Panc1 (cell line): ENCODE results near the gene ABHD15. TPM values are rescaled to one million over a fixed set of nuclear protein-coding genes. Genes with fewer than 3 reads are reported as not detected.

Source experiments
- ATAC-seq: fragments of 200-7000 bp; cut with Tn5 transposase; 2 replicates; pipeline ENCODE4 v1.9.1; 2020; ENCODE audit warnings: mild to moderate bottlenecking, moderate library complexity
- BruUV-seq: library from RNA; stranded (reverse); fragments of 400-500 nt; replicated peaks from 2 replicates; lab custom pipeline; 2021; lab: Mats Ljungman, UMichigan
- CTCF ChIA-PET: fragments of 300-600 bp; sonication (Branson Sonifier 250); formaldehyde crosslinking; loops from one replicate; lab custom pipeline; 2022; ENCODE audit warnings: antibody characterized with exemption; lab: Charles Lee
- POLR2A ChIA-PET: fragments of 300-600 bp; sonication (Branson Sonifier 250); formaldehyde crosslinking; loops from one replicate; lab custom pipeline; 2022; ENCODE audit warnings: antibody characterized with exemption; lab: Charles Lee
- DNase-seq: peaks from one replicate; pipeline ENCODE4 v3.0.0-alpha.2; 2010; ENCODE audit warnings: low read depth, low spot score
- H3K27ac ChIP-seq: 2 replicates; pipeline ENCODE4 v1.5.1; 2011; ENCODE audit warnings: mild to moderate bottlenecking, low read length, inconsistent platforms
- H3K27me3 ChIP-seq: fragments of 200-500 bp; sonication (Bioruptor generic); 2 replicates; pipeline ENCODE4 v1.6.0; 2014; ENCODE audit warnings: low read length, inconsistent platforms; ENCODE audit not compliant: control insufficient read depth, insufficient read depth
- H3K36me3 ChIP-seq: fragments of 200-500 bp; sonication (Bioruptor generic); 2 replicates; pipeline ENCODE4 v1.5.1; 2014; ENCODE audit warnings: inconsistent platforms, mild to moderate bottlenecking, low read length, moderate library complexity; ENCODE audit not compliant: control insufficient read depth, insufficient read depth
- H3K4me1 ChIP-seq: 2 replicates; pipeline ENCODE4 v1.5.1; 2011; ENCODE audit warnings: inconsistent platforms, mild to moderate bottlenecking, low read length, moderate library complexity; ENCODE audit not compliant: control insufficient read depth, insufficient read depth
- H3K4me3 ChIP-seq, 2 experiments: 2 replicates each; pipeline ENCODE4 v1.5.1; 2011 to 2012; ENCODE audit warnings: low read depth in 2 of 2, low read length in 2 of 2, mild to moderate bottlenecking in 2 of 2, inconsistent platforms in 1 of 2, moderate library complexity in 1 of 2
- H3K9me3 ChIP-seq: fragments of 200-500 bp; sonication (Bioruptor generic); 2 replicates; pipeline ENCODE4 v1.5.1; 2014; ENCODE audit warnings: low read depth, mild to moderate bottlenecking, inconsistent platforms, low read length, moderate library complexity; ENCODE audit not compliant: control insufficient read depth, insufficient read depth
- CTCF ChIP-seq: fragments of 450-650 bp; IDR thresholded peaks from 2 replicates; pipeline ENCODE4 v1.5.1; 2017; ENCODE audit warnings: mild to moderate bottlenecking
- POLR2AphosphoS5 ChIP-seq: IDR thresholded peaks from 2 replicates; pipeline ENCODE4 v1.6.1; 2012; ENCODE audit warnings: mild to moderate bottlenecking, low read depth, low read length, moderate library complexity
- REST ChIP-seq, 2 experiments: IDR thresholded peaks; 2 replicates each; pipeline ENCODE4 v1.6.1; 2011 to 2012; ENCODE audit warnings: low read depth in 2 of 2, control low read depth in 1 of 2, low read length in 1 of 2, mild to moderate bottlenecking in 1 of 2, moderate library complexity in 1 of 2; ENCODE audit not compliant: insufficient read depth in 1 of 2
- SIN3A ChIP-seq: IDR thresholded peaks from 2 replicates; pipeline ENCODE4 v1.6.1; 2012; ENCODE audit warnings: low read depth, mild to moderate bottlenecking, low read length, moderate library complexity, borderline replicate concordance; ENCODE audit not compliant: insufficient read depth
- TCF7L2 ChIP-seq: IDR thresholded peaks from 2 replicates; pipeline ENCODE4 v1.6.1; 2011; ENCODE audit warnings: mild to moderate bottlenecking, low read depth, low read length, inconsistent platforms
- in situ Hi-C: cut with HindIII; loops from 2 replicates; pipeline ENCODE4 v1.10.0; 2016; ENCODE audit warnings: low sequenced_read_pairs, low pct_unique_long_range_greater_than_20kb
- intact Hi-C: fragments of 100-400 bp; cut with micrococcal nuclease; formaldehyde crosslinking; loops from one replicate; pipeline ENCODE4 v1.10.0; 2022; ENCODE audit not compliant: unreplicated experiment
- total RNA-seq: library from RNA; stranded (reverse); gene quantifications from one replicate; pipeline ENCODE4 v1.2.1, GENCODE V29; 2021; ENCODE audit not compliant: unreplicated experiment

Gene ABHD15
- total RNA-seq, 1 experiment from 2014 or later = 33.7 TPM

GRCh38 chr17:29603109-29603674 is 36.4 kb upstream of the ABHD15 start:
- in situ Hi-C loops (no loop called here), intact Hi-C loops (no loop called here)
- no peaks in the 10 kb centered on the region for H3K4me1 ChIP-seq
- H3K27ac ChIP-seq = no peak overlapping the region
- DNase-seq (no peak), ATAC-seq (no peak)
- no peaks in the 10 kb centered on the region for H3K36me3 ChIP-seq
- POLR2A ChIA-PET = no interaction called here
- TF ChIP-seq CTCF (no peak), POLR2AphosphoS5 (no peak), SIN3A (no peak), REST (IDR thresholded peaks at IDR 0.05; ENCODE audit: insufficient read depth in 1 of 2, low read depth in 2 of 2, low read length in 1 of 2) (no peak), TCF7L2 (no peak)
- H3K27me3 ChIP-seq = no peaks in the 10 kb centered on the region
- CTCF ChIA-PET = no interaction called here
- BruUV-seq = no TSS peak
- no peak overlapping the region for H3K4me3 ChIP-seq
- no peaks in the 10 kb centered on the region for H3K9me3 ChIP-seq

DNA sequence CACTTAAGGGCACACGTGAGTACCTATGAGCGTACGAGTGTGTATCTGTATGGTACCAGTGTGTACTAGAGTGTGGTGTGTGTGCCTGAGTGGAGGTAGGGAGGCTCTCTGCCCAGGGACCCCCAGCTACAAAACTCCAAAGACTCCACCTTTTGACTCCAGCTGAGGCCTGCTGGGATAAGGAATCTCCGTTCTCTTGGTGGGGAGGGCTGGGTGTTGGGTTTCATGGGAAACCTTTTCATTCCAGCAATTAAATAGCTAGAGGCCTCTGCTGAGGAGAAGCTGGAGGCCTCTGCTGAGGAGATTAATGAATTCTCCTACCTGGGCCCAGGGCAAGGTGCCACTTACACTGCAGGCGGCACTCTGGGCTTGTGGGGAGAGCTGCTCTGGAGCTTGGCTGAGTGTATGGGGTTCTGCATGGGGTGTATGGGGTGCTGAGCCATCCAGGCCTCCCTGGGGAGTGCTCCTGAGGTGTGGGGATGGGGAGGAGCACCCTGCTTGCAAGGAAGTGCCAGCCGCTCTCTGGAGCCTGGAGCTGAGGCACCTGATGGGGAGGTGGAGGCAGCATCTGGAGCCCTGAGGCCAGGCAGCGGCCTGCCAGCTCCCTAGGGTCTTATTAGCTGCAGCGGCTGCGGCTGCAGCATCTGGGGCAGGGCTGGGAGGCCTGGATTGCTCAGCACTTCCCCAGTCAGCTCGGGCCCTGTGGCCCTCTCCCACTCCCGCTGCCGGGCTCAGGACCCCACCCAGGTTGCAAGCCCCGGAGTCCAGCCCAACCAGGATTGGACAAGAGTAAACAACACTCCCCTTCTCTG is 30.7 kb upstream of the ABHD15 start:
- H3K27me3 ChIP-seq = no peaks in the 10 kb centered on the region
- H3K9me3 ChIP-seq = no peaks in the 10 kb centered on the region
- POLR2A ChIA-PET = interaction anchor here (0.6 kb wide), 1 partner anchor 283 kb away, joined by 3 read pairs; no protein-coding TSS in a partner anchor
- ATAC-seq (no peak), DNase-seq (no peak)
- in situ Hi-C loops (no loop called here), intact Hi-C loops (no loop called here)
- TF ChIP-seq POLR2AphosphoS5 = no peak
- no peak for TF ChIP-seq SIN3A
- no peak for TF ChIP-seq TCF7L2
- H3K4me1 ChIP-seq = peaks cover 41% of the 10 kb centered on the region
- H3K27ac ChIP-seq = peak overlapping the region; percentile 25; the same call in 1 of the 2 replicates
- CTCF ChIA-PET = interaction anchor here (1.5 kb wide), 1 partner anchor 19 kb away, joined by 5 read pairs; no protein-coding TSS in a partner anchor
- no TSS peak for BruUV-seq
- no peaks in the 10 kb centered on the region for H3K36me3 ChIP-seq
- H3K4me3 ChIP-seq = no peak overlapping the region
